Ovary (tissue), 9 donors: ENCODE measurements around the gene SLC36A2. TPM values are rescaled to one million over a fixed set of nuclear protein-coding genes. Genes with fewer than 3 reads are reported as not detected.

Experiments
- DNase-seq, 5 donors: peaks; one replicate each; pipeline ENCODE4 v3.0.0-alpha.2; 2019 to 2020
- H3K27ac ChIP-seq, 2 donors: fragments of 200-600 bp; one replicate each; pipeline versions ENCODE4 v1.5.1 to v1.8.0; 2019 to 2022
- H3K27me3 ChIP-seq: fragments of 200-600 bp; one replicate; pipeline ENCODE4 v1.8.0; 2022
- H3K36me3 ChIP-seq: fragments of 200-600 bp; sonication (generic); one replicate; pipeline ENCODE4 v1.5.1; 2019
- H3K4me1 ChIP-seq: one replicate; pipeline ENCODE4 v1.8.1; 2013; ENCODE audit warnings: mild to moderate bottlenecking, moderate library complexity; ENCODE audit not compliant: insufficient read depth
- H3K4me3 ChIP-seq: fragments of 200-600 bp; sonication (generic); one replicate; pipeline ENCODE4 v1.5.1; 2017
- H3K9me3 ChIP-seq, 2 donors: fragments of 200-600 bp in 1 of 2; sonication (generic) in 1 of 2; one replicate each; pipeline versions ENCODE4 v1.5.1 to v1.8.1; 2013 to 2019; ENCODE audit warnings: mild to moderate bottlenecking in 1 of 2, moderate library complexity in 1 of 2
- EP300 ChIP-seq: sonication (generic); formaldehyde crosslinking; IDR thresholded peaks from one replicate; pipeline ENCODE4 v1.6.1; 2017; ENCODE audit warnings: antibody characterized with exemption
- POLR2A ChIP-seq: fragments of 450-650 bp; IDR thresholded peaks from one replicate; pipeline ENCODE4 v1.6.1; 2017; ENCODE audit warnings: antibody characterized with exemption, mild to moderate bottlenecking, moderate library complexity
- WGBS, 3 donors: extraction: QIAGEN DNeasy Blood & Tissue Kit in 1 of 3; methylation state at CpG; one replicate each; pipeline versions ENCODE4 v1.1.5 to v1.1.7; 2013 to 2017; 5-methylcytosine and 5-hydroxymethylcytosine counted together
- intact Hi-C, 4 donors: fragments of 100-400 bp; cut with DNase I; formaldehyde crosslinking; loops; one replicate each; pipeline versions ENCODE4 v1.11.0 to v1.15.1; 2022 to 2023
- polyA plus RNA-seq, 2 donors: library from polyadenylated mRNA; stranded (reverse); fragments of 200-250 nt in 1 of 2; fragments of 350-450 nt in 1 of 2; fragmentation: Illumina TruSeq in 1 of 2; extraction: RNeasy Lipid Tissue Mini Kit (QIAGEN cat#74804) in 1 of 2; gene quantifications; one replicate each; pipeline ENCODE4 v1.2.3, GENCODE V29; 2013 to 2014
- total RNA-seq, 7 donors: library from RNA; depleted of rRNA in 2 of 7; stranded (reverse); fragments of >200 nt in 2 of 7; fragmentation: NEBNext Ultra II Directional in 3 of 7; extraction: Animal tissue kit (Norgen Biotek cat#: 25700) in 3 of 7; gene quantifications; one replicate each; pipeline versions ENCODE4 v1.1.0 to v1.2.4, GENCODE V29; 2016 to 2023
- TF ChIP-seq, protein P1 (sequence below), 3 donors: fragments of 450-650 bp in 2 of 3; fragments of 200-600 bp in 1 of 3; IDR thresholded peaks; one replicate each; pipeline versions ENCODE4 v1.5.1 to v1.8.0; 2016 to 2022; ENCODE audit warnings: antibody characterized with exemption in 3 of 3, mild to moderate bottlenecking in 1 of 3
- donor health status: DM: no; HTN: no; CAD: no; lungs with moderate emphysema.
- donor health status: DM: no; HTN: no; CAD: no.
- donor health status: Bipolar disorder and iron deficiency.
- donor health status: DM: yes; HTN: yes; CAD: no.
- donor health status: DM: no; HTN: no; CAD: no.
- donor health status: DM: yes; HTN: yes; CAD: no.

Gene SLC36A2
- total and polyA plus RNA-seq, 9 donors = not detected

- no peaks in the 10 kb centered on the region for H3K9me3 ChIP-seq
- intact Hi-C loops = no loop called here
- H3K4me3 ChIP-seq = no peak overlapping the region
- H3K36me3 ChIP-seq = no peaks in the 10 kb centered on the region
- H3K4me1 ChIP-seq = no peaks in the 10 kb centered on the region
- no peaks in the 10 kb centered on the region for H3K27me3 ChIP-seq
- H3K27ac ChIP-seq = no peak overlapping the region
- 81 to 83% (median 83%) methylated on average over 3 of the region's 3 CpGs for WGBS, 3 donors
- DNase-seq = no peak
- TF ChIP-seq POLR2A (no peak), EP300 (no peak)
- TF ChIP-seq, protein P1, sequence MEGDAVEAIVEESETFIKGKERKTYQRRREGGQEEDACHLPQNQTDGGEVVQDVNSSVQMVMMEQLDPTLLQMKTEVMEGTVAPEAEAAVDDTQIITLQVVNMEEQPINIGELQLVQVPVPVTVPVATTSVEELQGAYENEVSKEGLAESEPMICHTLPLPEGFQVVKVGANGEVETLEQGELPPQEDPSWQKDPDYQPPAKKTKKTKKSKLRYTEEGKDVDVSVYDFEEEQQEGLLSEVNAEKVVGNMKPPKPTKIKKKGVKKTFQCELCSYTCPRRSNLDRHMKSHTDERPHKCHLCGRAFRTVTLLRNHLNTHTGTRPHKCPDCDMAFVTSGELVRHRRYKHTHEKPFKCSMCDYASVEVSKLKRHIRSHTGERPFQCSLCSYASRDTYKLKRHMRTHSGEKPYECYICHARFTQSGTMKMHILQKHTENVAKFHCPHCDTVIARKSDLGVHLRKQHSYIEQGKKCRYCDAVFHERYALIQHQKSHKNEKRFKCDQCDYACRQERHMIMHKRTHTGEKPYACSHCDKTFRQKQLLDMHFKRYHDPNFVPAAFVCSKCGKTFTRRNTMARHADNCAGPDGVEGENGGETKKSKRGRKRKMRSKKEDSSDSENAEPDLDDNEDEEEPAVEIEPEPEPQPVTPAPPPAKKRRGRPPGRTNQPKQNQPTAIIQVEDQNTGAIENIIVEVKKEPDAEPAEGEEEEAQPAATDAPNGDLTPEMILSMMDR (IDR thresholded peaks at IDR 0.05) = no peak
These were observed 15.6 kb upstream of the SLC36A2 start for GRCh38 chr5:151362970-151363369.

GRCh38 chr5:151359391-151359790 lies 12.0 kb upstream of the SLC36A2 start:
- no peak overlapping the region for H3K4me3 ChIP-seq

GRCh38 chr5:151357792-151358191 lies 10.4 kb upstream of the SLC36A2 start:
- intact Hi-C loops = no loop called here
- Histone ChIP-seq H3K27ac (no peak overlapping the region), H3K36me3 (no peaks in the 10 kb centered on the region), H3K9me3 (no peaks in the 10 kb centered on the region), H3K4me3 (no peak overlapping the region), H3K4me1 (no peaks in the 10 kb centered on the region), H3K27me3 (no peaks in the 10 kb centered on the region)
- TF ChIP-seq, protein P1 (IDR thresholded peaks at IDR 0.05) = no peak
- TF ChIP-seq POLR2A (no peak), EP300 (no peak)
- 47 to 70% (median 48%) methylated on average over 2 of the region's 2 CpGs for WGBS, 3 donors
- no peak for DNase-seq

More at GRCh38 chr5:151359391-151359790, 12.0 kb upstream of the SLC36A2 start:
- H3K27me3 ChIP-seq = no peaks in the 10 kb centered on the region
- no peaks in the 10 kb centered on the region for H3K36me3 ChIP-seq
- DNase-seq = no peak
- intact Hi-C loops = no loop called here
- H3K9me3 ChIP-seq = no peaks in the 10 kb centered on the region
- 60 to 74% (median 62%) methylated on average over 2 of the region's 2 CpGs for WGBS, 3 donors
- TF ChIP-seq, protein P1 (IDR thresholded peaks at IDR 0.05) = no peak
- no peak for TF ChIP-seq POLR2A
- TF ChIP-seq EP300 = no peak
- H3K27ac ChIP-seq = no peak overlapping the region
- no peaks in the 10 kb centered on the region for H3K4me1 ChIP-seq

GRCh38 chr5:151357097-151357496 lies 9.7 kb upstream of the SLC36A2 start:
- H3K4me1 ChIP-seq = no peaks in the 10 kb centered on the region
- no peaks in the 10 kb centered on the region for H3K9me3 ChIP-seq
- H3K27ac ChIP-seq = no peak overlapping the region
- H3K36me3 ChIP-seq = no peaks in the 10 kb centered on the region
- 87 to 91% (median 90%) methylated on average over 3 of the region's 3 CpGs for whole genome bisulfite sequencing, 3 donors
- DNase-seq = no peak
- no peak overlapping the region for H3K4me3 ChIP-seq
- TF ChIP-seq EP300 = no peak
- TF ChIP-seq, protein P1 (IDR thresholded peaks at IDR 0.05) = no peak
- TF ChIP-seq POLR2A = no peak
- H3K27me3 ChIP-seq = no peaks in the 10 kb centered on the region
- intact Hi-C loops = no loop called here
